GM19455 (cell line): Measurements from ENCODE around the gene DPP6.

Experiments
- ATAC-seq: cut with Tn5 transposase; IDR thresholded peaks from one replicate; pipeline ENCODE4 v1.9.1; 2021; ENCODE audit not compliant: unreplicated experiment

The DPP6 gene

DNA sequence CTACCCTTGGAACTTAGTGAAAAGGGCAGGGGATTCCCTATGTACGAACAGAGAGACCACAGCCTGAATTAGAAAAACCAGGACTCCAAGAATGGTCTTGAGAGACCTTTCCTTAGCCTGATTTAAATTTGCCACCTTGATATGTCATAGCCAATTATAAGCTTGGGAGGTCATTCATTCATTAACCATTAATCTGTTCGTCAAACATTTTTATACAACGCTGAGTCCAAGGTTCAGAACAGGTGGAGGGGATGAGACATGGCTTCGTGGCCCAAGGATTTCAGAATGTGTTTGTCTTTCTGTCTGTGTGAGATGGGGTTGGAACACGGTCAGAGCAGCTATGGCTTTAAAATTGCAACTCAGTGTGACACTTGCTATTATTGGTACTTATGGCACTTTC lies 792.8 kb downstream of the DPP6 start:
- ATAC-seq, result no peak

DNA sequence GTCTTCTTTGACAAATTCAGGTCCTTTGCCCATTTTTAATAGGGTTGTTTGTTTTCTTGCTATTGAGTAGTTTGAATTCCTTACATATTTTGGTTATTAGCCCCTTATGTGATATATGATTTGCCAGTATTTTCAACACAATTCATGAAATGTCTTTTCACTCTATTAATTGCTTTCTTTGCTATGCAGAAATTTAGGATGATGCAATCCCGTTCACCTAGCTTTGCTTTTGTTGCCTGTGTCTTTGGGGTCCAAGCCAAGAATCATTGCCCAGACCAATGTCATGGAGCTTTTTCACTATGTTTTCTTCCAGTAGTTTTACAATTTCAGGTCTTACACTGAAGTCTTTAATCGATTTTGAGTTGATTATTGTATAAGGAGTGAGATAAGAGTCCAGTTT lies 796.3 kb downstream of the DPP6 start:
- ATAC-seq, result no peak

DNA sequence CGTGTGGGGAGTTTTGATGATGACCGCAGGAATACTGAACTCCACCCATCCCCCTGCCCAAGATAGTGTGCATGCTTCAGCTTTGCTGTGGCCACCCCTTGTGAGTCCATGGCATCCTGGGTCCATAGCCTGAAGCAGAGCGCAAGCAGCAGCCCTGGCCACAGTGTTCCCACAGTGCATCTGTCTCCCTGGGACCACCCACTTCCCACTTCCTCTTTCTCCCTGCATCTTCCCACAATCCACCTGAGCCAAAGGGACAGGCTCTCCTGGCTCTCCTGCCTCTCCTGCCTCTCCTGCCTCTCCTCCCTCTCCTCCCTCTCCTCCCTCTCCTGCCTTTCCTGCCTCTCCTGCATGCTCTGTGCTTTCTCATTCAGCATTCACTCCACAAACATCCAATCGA lies 800.0 kb downstream of the DPP6 start:
- no peak for ATAC-seq

DNA sequence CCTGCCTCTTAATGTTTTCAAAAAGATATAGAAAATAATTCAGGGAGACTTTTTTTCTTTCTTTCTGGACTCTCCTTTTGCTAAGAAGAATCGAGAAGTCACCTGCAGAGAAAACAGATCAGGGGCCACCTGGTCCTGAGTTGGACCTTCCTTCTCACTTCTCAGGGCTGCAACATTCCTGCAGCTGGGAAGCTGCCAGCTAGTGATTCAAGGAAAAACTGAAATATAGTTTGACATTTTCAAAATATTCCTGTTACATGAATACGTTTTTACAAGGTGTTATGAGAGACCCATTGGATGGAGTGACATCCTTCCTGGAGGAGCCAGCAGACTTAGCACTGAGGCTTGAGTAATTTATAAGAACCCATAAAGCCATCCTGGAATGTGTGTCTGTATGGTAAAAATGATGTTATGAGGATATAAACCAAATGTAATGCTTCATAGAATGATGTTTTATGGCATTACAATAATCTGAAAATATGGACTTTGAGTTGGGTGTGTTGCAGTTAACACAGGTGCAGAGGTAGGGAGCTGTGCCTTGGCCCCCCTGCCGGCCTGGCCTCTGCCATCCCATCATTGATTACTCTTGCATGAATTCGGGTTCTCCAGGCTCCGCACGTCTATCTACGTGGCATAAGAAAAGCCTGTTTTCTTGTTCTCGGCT lies 801.0 kb downstream of the DPP6 start:
- ATAC-seq, result no peak

DNA sequence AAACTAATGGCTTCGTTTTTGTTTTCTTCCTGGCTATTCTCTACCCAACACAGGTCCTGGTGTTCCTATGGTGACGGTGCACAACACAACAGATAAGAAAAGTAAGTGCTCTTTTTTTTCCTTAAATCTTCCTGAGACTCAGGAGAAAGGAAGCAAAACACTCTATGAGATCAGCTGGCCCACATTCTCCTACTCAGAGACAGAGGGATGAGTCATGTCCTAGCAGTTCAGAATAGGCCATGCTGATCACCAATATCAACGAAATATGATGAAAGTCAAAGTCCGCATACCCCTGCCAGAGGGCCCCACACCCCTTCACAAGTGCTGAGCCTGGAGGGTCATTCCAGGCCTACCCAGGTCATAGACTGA lies 801.5 kb downstream of the DPP6 start:
- no peak for ATAC-seq

DNA sequence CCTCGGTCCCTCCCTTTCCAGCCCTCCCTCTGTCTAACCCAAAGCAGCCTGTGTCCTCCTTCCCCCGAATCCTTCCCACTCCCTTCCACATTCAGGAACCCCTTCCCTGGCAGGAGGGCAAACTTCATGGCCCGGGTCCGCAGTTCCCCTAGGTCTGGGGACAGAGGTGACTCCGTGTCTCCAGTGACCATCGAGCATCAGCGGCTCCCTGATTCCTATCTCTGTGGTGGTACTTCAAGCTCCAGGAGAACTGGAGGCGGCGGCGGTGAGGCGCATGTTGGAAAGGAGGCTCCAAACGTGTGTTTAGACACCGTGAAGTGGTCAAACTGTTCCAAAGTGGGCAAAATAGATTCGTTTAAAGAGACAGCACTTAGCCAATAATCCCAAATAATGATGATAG lies 802.6 kb downstream of the DPP6 start:
- ATAC-seq, result no peak

DNA sequence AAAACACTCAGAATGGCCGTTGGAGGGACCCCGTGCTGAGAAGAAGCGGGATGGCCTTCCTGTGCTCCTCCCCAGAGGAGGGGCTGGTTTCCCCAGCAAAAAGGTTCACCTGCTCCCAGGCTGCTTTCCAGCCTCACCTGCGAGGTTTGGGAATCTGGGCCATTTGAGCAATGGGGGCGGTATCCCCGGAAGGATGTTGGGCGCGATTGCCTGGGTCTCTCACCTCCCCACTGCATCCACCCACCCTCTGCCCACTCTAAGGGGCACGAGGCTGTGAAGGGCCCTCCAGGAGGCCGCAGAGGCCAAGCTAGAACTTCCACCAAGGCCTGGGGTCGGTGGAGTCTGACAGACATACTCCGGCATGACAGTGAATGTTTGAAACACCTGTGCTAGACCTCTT lies 803.2 kb downstream of the DPP6 start:
- ATAC-seq, result no peak

DNA sequence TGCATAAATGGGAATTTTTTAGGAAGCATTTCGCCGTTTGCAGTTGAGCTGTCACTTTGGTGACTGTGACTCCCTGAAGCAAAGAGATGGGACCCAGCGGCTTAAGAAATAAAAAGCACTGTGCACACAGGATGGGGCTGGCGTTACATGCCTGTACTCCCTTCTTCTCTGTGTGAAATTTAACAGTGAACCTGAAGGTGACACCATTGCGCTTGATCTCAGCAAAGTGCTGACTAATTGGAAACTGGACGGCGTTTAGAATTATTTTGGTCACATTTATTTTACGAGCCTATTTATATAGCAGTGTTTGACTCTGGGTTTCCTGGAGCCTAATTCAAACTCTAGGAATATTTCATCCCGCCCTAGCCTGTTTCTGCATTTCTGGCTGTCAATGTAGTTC lies 804.5 kb downstream of the DPP6 start:
- ATAC-seq, result no peak

DNA sequence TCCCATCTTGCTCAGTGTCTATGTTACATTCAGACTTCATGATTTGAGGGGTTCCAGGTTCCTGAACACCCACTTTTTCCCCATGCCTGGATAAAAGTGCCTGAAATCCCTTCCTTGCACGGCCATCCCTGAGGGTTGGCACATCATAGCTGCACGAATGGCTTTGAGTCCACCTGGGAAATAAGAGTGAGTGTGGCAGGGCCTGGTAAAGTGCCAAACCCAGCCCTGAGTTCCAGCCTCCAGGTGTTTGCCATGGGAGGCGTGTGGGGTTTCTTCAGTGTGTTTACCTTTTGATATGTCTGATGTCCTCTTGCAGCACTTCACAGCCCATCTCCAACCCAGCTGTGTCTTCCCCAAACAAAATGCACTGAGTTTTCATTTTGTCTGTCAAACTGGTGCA lies 805.0 kb downstream of the DPP6 start:
- ATAC-seq, result no peak

DNA sequence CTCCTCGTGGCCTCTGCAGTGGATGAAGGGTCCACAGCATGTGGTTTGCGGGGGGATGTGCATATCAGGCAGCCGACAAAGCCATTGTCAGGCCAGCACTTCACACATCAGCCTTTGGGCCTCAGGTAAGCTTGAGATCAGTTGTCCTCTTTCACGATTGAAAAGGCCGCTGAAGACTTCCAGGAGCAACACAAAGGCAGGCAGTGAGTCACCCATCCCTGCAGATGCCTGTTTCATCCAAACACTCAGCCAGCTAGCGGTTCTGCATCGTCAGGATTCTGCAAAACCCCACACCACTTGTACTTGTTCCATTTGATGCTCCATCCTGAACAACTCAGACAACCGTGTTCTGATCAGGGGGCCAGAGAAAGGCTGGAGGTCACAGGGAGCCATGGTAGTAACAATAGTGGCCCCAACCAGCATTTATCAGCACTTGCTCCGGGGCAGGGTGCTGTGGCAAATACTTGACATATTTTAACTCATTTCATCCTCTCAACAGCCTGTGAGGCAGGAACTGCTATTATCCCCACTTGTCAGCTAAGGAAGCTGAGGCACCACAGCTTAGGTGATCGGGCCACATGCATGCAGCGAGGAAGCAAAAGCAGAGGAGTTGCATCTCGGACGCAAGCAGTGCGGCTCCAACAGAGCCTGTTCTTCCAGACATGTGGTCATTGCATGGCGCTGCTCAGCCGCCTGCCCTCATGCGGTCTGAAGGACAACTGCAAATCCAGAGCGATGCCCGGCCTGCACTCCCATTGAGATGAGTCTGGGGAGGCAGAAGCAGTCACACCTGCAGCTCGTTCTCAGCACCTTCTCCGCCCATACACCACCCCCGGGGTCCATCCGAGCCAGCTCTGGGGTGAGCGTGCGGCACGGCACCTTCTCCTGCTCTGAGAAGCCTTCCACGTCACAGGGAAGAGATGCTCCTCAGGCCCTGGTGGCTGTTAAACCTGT lies 805.8 kb downstream of the DPP6 start:
- no peak for ATAC-seq

DNA sequence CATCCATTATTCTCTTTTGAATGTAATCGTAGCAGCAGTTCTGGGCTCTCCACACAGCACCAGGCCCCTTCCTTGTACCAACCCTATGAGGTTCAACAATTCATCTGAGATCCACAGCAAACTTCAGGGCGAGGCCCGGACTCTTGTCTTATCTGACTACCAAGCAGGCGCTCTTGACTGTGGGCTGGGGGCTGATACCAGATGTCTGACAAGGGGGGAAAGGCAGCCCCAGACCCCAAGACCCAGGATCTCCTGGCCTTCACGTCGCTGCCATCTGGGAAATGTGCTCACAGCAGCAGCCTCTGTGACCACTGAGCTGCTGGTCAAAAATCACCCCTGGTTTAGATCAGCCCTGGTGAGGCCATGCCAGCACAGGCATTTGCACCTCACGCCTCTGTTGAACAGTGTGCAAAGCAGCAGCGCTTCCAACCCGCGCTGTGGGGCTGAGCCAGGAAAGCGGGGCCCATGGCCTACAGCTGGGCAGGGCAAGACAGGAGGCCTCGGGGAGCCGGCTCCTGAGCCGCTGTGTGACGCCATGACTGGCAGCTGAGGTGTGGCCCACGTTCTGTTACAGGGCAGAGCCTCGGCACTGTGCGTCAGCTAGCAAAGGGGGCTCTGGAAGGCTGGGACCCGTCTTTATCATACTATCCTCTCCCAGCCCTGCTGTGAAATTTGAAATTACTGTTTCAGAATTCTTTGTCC lies 806.8 kb downstream of the DPP6 start:
- no peak for ATAC-seq

DNA sequence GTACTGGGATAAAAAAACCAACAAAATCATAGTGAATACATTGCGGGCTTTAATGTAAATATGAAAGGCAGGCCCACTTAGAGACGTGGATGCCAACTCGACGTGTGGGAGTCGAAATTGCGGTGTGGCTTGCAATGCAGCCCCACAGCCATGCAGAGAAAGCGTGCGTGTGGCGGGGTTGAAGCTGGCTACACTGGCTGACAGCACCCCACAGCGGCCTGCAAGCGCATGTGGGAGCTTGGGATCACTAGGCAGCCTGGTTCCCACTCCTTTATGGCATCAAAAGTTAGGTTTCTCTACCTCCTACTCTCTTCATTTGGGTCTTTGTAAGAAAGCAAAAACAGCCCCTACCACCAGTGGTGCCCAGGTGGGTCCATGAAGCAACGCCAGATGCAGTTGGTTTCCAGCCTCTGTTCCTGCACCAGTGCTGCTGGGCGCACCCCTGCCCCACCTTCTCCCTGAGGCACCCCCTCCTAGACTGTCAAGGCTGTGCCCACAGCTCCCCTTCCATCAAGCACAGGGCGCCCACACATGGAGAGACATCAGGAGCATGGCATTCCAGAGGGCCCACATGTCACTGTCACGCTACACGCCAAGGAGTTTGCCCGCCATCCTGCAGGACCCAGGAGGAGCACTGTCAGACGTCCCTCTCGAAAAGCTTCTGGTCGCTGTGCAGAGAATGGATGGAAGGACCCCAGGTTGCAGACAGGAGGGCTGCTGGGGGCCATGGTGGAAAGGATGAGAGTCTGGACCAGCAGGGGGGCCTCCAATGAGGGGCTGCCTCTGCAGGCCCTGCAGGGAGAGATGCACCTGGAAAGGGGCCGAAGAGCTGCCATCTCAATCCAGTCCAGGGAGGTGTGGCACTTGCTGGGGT lies 807.8 kb downstream of the DPP6 start:
- no peak for ATAC-seq

DNA sequence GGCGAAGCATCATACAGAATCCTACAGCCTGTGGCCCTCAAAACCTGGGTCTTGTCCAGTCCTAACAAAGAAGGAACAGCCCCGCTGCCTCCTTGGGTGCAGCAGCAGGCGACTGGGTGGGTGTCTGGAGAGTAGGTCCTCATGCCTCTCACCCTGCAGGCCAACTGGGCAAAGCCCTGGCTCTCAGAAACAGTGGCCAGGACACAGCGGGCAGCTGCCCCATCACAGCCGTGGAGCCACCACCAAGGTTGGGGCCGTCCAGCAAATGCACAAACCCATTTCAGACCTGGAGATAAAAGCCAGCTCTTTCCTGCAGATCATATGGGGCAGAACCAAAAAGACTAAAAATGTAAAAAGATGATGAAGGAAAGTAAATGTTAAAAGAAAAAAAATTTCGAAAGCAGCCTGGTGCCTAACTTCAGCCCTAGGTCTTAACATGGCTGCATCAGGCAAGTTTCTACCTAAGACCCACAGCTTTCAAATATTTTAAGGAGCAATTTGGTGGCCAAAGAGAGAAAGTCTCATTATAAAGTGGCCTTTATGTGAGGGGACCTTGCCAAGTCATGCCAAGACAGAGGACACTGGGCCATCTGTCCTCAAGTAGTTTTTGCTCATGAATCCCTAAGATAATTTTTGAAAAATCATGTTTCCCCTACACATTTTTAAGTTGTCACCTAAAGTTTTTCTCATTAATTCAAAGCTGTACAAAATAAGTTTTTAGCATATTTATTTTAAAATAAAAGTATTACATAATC lies 808.6 kb downstream of the DPP6 start:
- ATAC-seq, result no peak

DNA sequence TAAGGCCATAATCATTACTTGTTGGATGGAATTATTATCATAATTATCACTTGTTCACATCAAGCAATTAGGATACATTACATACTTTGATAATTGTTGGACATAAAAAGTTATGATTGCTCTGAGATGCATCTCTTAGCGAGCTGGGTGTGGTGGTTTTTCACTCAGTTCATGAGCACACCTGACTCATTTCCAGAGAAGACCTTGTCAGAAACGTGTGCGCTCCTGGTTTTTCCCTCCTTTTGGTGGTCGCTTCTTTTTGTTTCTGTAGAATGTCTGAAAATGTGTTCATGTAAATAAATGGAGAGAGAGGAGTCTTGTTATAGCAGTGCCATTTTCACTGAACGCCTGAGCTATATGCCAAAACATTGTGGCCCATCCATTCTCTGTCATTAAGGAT lies 809.4 kb downstream of the DPP6 start:
- ATAC-seq, result no peak

DNA sequence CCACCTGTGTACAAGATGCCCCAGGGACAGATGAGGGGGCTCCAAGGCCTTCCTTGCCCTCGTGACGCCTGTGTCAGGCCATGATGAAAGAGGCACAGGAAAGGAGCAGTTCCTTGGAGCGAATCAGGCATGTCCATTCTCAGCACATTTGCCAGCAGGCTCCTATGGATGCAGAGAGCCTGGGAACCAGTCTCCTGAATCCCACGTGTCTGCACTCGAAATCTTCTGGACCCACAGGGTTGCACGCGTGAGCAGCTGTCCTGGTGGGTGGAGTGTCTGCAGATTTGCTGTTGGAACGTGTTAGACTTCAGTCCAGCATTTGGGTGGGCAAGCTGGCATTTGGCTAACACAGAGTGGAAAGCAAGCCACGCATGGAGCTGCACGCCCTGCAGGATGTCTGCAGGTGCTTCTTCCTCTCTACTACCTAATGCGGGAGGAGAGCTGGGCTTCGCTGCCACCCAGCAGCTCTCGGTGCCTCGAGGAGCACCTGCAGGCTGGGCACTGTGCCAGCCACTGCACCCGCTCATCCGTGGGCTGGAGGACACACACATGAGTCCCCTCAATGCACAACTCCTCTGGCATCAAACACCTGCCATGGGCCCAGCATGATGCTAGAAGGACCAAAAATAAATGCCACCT lies 810.1 kb downstream of the DPP6 start:
- ATAC-seq, result no peak

DNA sequence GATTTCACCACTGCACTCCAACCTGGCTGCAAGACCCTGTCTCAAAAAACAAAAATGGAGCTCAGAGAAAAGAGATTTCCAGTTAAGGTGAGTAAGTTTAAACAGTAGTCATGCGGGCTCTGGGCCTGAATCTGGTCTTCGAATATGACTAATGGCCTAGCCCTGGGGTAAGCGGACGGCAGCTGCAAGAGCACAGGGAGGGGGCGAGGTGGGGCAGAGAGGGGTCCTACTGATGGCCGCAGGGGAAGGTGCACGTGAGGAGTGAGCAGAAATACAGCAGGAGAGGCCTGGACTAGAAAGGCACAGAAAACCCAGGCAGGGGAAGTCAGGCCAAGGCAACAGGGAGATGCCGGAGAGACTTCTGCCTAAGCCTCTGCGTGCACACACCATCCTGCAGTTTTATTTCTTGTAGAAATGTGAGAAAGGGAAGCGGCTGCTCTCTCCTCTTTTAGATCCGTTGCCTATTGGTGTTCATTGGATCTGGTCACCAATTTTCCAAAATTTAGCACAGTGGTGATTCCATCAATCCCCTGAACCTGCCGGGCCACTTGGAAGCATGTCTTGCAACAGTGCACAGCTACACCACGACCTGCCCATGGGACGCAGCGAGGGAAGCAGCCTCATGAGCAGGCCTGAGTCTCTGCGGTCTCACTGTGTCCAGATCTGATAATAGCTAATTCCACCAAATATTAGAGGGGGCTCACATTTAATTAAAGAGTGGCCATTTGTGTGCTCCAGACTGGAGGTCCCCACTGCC lies 811.7 kb downstream of the DPP6 start:
- ATAC-seq, result no peak

DNA sequence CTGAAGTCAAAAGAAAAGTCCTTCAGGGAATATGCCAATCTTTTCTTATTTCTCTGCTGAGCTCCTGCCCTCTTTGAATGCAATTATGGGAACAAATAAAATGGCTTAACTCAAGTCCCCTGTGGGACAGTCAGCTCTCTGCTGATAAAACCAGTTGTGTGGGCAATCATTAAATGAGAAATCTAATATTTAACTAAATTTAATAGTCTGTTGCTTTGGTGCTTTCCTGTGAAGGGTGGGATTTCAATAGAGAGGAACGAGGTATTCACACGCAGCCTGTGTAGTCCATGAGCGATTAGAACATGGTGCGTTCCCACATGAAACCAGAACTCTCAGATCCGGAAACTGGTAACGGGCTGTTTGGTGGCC lies 812.3 kb downstream of the DPP6 start:
- ATAC-seq, result no peak

DNA sequence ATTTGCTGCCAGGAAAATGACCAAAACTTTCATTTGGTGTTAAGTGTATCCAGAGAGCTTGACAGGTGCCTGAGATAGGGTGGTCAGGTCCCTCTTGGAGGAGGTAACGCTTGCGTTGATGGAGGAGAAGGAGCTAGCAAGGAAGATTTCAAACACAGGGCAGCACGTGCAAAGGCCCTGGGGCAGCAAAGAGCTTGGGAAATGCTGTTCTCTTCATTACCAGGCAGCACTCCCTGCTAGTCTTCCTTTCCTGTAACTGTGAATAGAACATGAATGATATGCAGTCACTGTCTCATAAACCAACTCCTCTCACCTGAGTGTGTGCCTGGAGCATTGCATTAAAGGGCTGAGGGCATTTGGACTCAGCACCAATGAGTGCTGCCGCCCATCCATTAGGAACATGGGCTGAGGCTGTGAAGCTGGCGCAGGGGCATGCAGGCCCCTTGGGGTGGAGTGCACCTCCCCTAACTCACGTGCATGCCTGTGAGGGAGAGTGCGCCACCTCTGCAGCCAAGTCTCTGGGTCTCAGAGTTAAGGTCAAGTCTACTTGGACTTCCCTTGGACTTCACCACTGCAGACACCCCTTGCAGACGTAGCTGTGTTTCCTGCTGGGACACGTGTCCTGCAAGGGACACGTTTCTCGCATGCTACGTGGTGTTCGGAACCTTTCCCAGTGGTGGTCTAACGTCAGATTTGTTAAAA lies 813.9 kb downstream of the DPP6 start:
- ATAC-seq, result no peak

DNA sequence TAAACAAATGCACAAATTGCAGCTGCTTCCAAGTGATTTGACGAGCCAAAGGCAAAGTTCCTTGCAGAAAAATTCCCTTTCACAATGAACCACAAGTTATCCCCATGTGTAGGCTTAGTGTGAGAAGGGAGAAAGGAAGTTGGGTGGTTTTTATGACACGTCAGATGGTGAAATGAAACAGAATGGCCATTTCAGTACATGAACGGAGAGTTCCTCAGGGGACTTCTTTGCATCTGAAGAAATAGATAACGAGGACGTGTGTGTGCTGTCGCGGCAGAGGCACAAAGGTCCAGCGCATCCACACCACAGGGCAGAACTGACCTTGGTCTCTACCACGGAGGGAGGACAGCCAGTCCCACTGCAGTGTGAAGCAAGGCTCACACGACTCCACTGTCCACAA lies 814.9 kb downstream of the DPP6 start:
- peak; percentile 50 for ATAC-seq
